GM12878 (cell line): ENCODE measurements around the gene HK2. TPM values are rescaled to one million over a fixed set of nuclear protein-coding genes. Genes with fewer than 3 reads are reported as not detected.

Experiments
- ATAC-seq: fragments of 200-7000 bp; cut with Tn5 transposase; 3 replicates; pipeline ENCODE4 v1.9.1; 2020; ENCODE audit warnings: mild to moderate bottlenecking, moderate library complexity
- BruUV-seq: library from RNA; stranded (reverse); fragments of 400-500 nt; replicated peaks from 2 replicates; lab custom pipeline; 2021; lab: Mats Ljungman, UMichigan
- CTCF ChIA-PET: fragments of 300-600 bp; sonication (Branson Sonifier 250); formaldehyde crosslinking; extraction: SDS; loops from one replicate; lab custom pipeline; 2021; ENCODE audit warnings: inconsistent platforms; lab: Yijun Ruan, JAX
- POLR2A ChIA-PET: fragments of 350-600 bp; formaldehyde crosslinking; extraction: SDS; loops from one replicate; lab custom pipeline; 2021; ENCODE audit warnings: inconsistent platforms; lab: Charles Lee
- RAD21 ChIA-PET: fragments of 300-600 bp; sonication (Branson Sonifier 250); formaldehyde crosslinking; loops from one replicate; lab custom pipeline; 2023; ENCODE audit warnings: antibody characterized with exemption; ENCODE audit not compliant: unreplicated experiment; lab: Charles Lee
- SMC1A ChIA-PET: fragments of 300-600 bp; sonication (Branson Sonifier 250); formaldehyde crosslinking; loops from one replicate; lab custom pipeline; 2023; ENCODE audit not compliant: unreplicated experiment, uncharacterized antibody; lab: Charles Lee
- DNase-seq: peaks from one replicate; pipeline ENCODE4 v3.0.0-alpha.2; 2011; ENCODE audit warnings: low read depth, low spot score
- FAIRE-seq: peaks from 3 replicates; lab custom pipeline; 2011; peaks lifted over from hg19 to GRCh38; lab: Jason Lieb, UNC
- H2AFZ ChIP-seq: 2 replicates; pipeline ENCODE4 v1.6.0; 2011; ENCODE audit warnings: low read depth, low read length, control low read depth; ENCODE audit not compliant: control insufficient read depth
- H3K27ac ChIP-seq: 2 replicates; pipeline ENCODE4 v1.5.1; 2011; ENCODE audit warnings: control low read depth; ENCODE audit not compliant: control insufficient read depth, insufficient read depth
- H3K27me3 ChIP-seq, 2 experiments: replicated peaks in 1 of 2; 2 replicates each; pipeline versions ENCODE4 v1.6.0 to v1.6.1; 2011; ENCODE audit warnings: low read length in 1 of 2; ENCODE audit not compliant: control insufficient read depth in 2 of 2, insufficient read depth in 2 of 2
- H3K36me3 ChIP-seq, 2 experiments: 2 replicates each; pipeline ENCODE4 v1.5.1; 2011; ENCODE audit warnings: low read length in 1 of 2; ENCODE audit not compliant: control insufficient read depth in 2 of 2, insufficient read depth in 2 of 2
- H3K4me1 ChIP-seq: 2 replicates; pipeline ENCODE4 v1.6.1; 2011; ENCODE audit warnings: mild to moderate bottlenecking, low read length, moderate library complexity, mixed read lengths; ENCODE audit not compliant: control insufficient read depth, insufficient read depth
- H3K4me2 ChIP-seq: 2 replicates; pipeline ENCODE4 v1.6.0; 2011; ENCODE audit warnings: control low read depth; ENCODE audit not compliant: control insufficient read depth, insufficient read depth
- H3K4me3 ChIP-seq: fragments of 200-600 bp; sonication (generic); 2 replicates; pipeline ENCODE4 v1.5.1; 2016
- H3K79me2 ChIP-seq: 2 replicates; pipeline ENCODE4 v1.6.0; 2011; ENCODE audit warnings: low read length; ENCODE audit not compliant: control insufficient read depth, insufficient read depth
- H3K9ac ChIP-seq: 2 replicates; pipeline ENCODE4 v1.8.0; 2011; ENCODE audit warnings: low read length, control low read depth, mixed read lengths; ENCODE audit not compliant: control insufficient read depth, insufficient read depth
- H3K9me3 ChIP-seq: replicated peaks from 3 replicates; pipeline ENCODE4 v1.5.1; 2011; ENCODE audit warnings: mild to moderate bottlenecking, low read length; ENCODE audit not compliant: control insufficient read depth, insufficient read depth
- H4K20me1 ChIP-seq: 2 replicates; pipeline ENCODE4 v1.6.0; 2011; ENCODE audit not compliant: control insufficient read depth, insufficient read depth
- IKZF2 ChIP-seq, 2 experiments: fragments of 450-650 bp; IDR thresholded peaks; 2 replicates each; pipeline ENCODE4 v1.6.1; 2017; ENCODE audit warnings: mild to moderate bottlenecking in 2 of 2, moderate library complexity in 2 of 2
- PAX5 ChIP-seq: IDR thresholded peaks from 2 replicates; pipeline ENCODE4 v1.6.1; 2011; ENCODE audit warnings: low read depth, low read length, borderline replicate concordance
- RAD21 ChIP-seq: IDR thresholded peaks from 2 replicates; pipeline ENCODE4 v1.6.1; 2011; ENCODE audit warnings: mild to moderate bottlenecking, low read depth, low read length, moderate library complexity; ENCODE audit not compliant: insufficient read depth
- RUNX3 ChIP-seq: IDR thresholded peaks from 2 replicates; pipeline ENCODE4 v1.6.1; 2012; ENCODE audit warnings: low read length, inconsistent platforms
- SMC3 ChIP-seq: IDR thresholded peaks from 2 replicates; pipeline ENCODE4 v1.6.1; 2011; ENCODE audit warnings: low read length, improper control_type of control experiment, borderline replicate concordance
- YY1 ChIP-seq: IDR thresholded peaks from 2 replicates; pipeline ENCODE4 v1.6.1; 2011; ENCODE audit warnings: low read depth, mild to moderate bottlenecking, low read length
- WGBS: methylation state at CpG from one replicate; pipeline ENCODE4 v1.1.6; 2016; ENCODE audit warnings: low lambda C conversion rate; ENCODE audit not compliant: insufficient replicate concordance, insufficient coverage; ENCODE audit errors: missing lambda C conversion rate; 5-methylcytosine and 5-hydroxymethylcytosine counted together
- in situ Hi-C: fragments of 300-500 bp; cut with MboI; formaldehyde crosslinking; loops from 9 replicates; pipeline ENCODE4 v1.14.3; 2018; ENCODE audit warnings: mixed read lengths
- intact Hi-C: fragments of 100-400 bp; cut with micrococcal nuclease; formaldehyde crosslinking; loops from one replicate; pipeline ENCODE4 v1.14.2; 2022; ENCODE audit not compliant: unreplicated experiment
- polyA plus RNA-seq, 11 experiments: library from polyadenylated mRNA; depleted of rRNA in 4 of 11; unstranded in 6 of 11; stranded (reverse) in 5 of 11; fragments of >200 nt; fragmentation: Nextera tagmentation in 4 of 11; fragmentation: Illumina TruSeq in 1 of 11; extraction: Ambion mirVana in 4 of 11; extraction: Trizol in 1 of 11; gene quantifications; 1 replicate in 1 of 11; 2 replicates in 10 of 11; pipeline versions ENCODE4 v1.2.1 to v1.2.3, GENCODE V29; 2011 to 2016; ENCODE audit warnings: inconsistent platforms in 2 of 11, missing spikeins in 2 of 11, low read depth in 1 of 11
- total RNA-seq, 4 experiments: library from RNA; depleted of rRNA in 3 of 4; stranded (reverse); fragments of >200 nt in 3 of 4; fragmentation: Illumina TruSeq in 1 of 4; extraction: Trizol in 1 of 4; gene quantifications; 2 replicates each; pipeline versions ENCODE4 v1.2.1 to v1.2.3, GENCODE V29; 2013 to 2021
- TF ChIP-seq, protein P1 (sequence below), 3 experiments: IDR thresholded peaks in 2 of 3; conservative IDR thresholded peaks in 1 of 3; 2 replicates each; pipeline ENCODE4 v1.5.1; 2011; ENCODE audit warnings: low read depth in 3 of 3, low read length in 3 of 3, mild to moderate bottlenecking in 3 of 3, control low read depth in 2 of 3, moderate library complexity in 2 of 3, inconsistent platforms in 1 of 3, mixed read lengths in 1 of 3; ENCODE audit not compliant: control insufficient read depth in 2 of 3, insufficient read depth in 1 of 3; ENCODE audit errors: extremely low read depth in 1 of 3

Gene HK2
- total and polyA plus RNA-seq, 10 of the 15 experiments (the other 5 are each of a cell fraction or from before 2014, with no cell fraction given), result 5.0 to 73.1 (median 20.2) TPM

DNA sequence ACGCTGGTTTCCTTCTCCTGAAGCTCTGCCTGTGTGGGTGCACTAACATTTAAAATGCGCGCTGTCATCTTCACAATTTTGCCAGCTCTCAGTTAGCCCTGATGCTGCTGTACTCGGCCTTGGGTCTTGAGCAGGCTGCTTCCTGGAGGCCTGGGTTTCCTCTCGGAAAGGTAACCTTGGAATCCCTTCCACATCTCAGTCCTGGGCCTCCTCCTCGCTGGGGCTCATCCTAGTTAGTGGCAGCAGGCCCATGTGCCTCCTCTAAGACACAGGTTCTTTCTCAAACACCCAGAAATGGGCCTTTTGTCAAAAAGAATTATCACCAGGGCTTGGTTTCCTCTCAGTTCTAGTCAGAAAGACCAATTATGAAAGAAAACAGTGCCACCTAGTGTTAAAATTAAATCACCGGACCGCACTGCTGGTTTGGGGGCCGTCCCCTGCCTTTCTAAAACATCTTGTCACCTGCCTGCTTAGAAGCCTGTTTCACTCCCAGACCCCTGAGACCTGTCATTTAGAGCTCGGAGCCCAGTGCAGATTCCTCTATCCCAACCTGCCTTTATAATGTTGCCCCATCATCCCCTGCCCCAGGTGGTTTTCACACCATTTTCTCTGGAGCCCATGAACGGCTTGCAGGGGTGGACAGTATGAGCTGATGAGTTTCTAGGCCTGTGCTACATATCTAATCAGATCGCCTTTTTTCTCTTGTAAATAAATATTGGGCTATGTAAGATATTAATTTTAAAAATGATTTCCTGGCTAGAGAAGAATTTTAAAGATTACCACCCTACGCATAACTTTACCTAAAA is 42.4 kb downstream of the HK2 start:
- Histone ChIP-seq H3K27me3 (no peaks in the 10 kb centered on the region), H3K4me2 (no peak overlapping the region), H3K9ac (no peak overlapping the region), H4K20me1 (no peaks in the 10 kb centered on the region), H3K9me3 (no peaks in the 10 kb centered on the region), H3K27ac (no peak overlapping the region), H3K79me2 (no peaks in the 10 kb centered on the region), H2AFZ (no peak overlapping the region), H3K36me3 (peaks cover 39 to 70% of the 10 kb centered on the region in 2 experiments), H3K4me3 (no peak overlapping the region), H3K4me1 (no peaks in the 10 kb centered on the region)
- in situ Hi-C loops (loop anchor here (5.0 kb wide), 1 partner anchor 174 kb away; no protein-coding TSS in a partner anchor), intact Hi-C loops (loop anchor here (1.0 to 2.0 kb wide), 4 partner anchors 39 to 186 kb away; no protein-coding TSS in a partner anchor)
- ChIA-PET POLR2A (interaction anchor here (0.6 to 1.0 kb wide), 2 partner anchors 14 to 801 kb away, joined by 3 read pairs; no protein-coding TSS in a partner anchor), RAD21 (interaction anchor here (0.8 to 3.9 kb wide), 8 partner anchors 37 to 188 kb away, joined by 3 to 27 read pairs (median 6); no protein-coding TSS in a partner anchor), CTCF (interaction anchor here (0.7 to 6.8 kb wide), 31 partner anchors 8 to 485 kb away, joined by 3 to 111 read pairs (median 5); no protein-coding TSS in a partner anchor), SMC1A (interaction anchor here (0.6 to 5.0 kb wide), 21 partner anchors 11 to 278 kb away, joined by 3 to 47 read pairs (median 4); no protein-coding TSS in a partner anchor)
- 54% methylated on average over 13 of the region's 13 CpGs for WGBS
- no TSS peak for BruUV-seq
- no peak for TF ChIP-seq PAX5
- TF ChIP-seq IKZF2 (IDR thresholded peaks at IDR 0.05), result no peak
- 0 out of 2 replicates have a peak, but pooled peaks have one; percentile 19 for TF ChIP-seq YY1
- TF ChIP-seq, protein P1, sequence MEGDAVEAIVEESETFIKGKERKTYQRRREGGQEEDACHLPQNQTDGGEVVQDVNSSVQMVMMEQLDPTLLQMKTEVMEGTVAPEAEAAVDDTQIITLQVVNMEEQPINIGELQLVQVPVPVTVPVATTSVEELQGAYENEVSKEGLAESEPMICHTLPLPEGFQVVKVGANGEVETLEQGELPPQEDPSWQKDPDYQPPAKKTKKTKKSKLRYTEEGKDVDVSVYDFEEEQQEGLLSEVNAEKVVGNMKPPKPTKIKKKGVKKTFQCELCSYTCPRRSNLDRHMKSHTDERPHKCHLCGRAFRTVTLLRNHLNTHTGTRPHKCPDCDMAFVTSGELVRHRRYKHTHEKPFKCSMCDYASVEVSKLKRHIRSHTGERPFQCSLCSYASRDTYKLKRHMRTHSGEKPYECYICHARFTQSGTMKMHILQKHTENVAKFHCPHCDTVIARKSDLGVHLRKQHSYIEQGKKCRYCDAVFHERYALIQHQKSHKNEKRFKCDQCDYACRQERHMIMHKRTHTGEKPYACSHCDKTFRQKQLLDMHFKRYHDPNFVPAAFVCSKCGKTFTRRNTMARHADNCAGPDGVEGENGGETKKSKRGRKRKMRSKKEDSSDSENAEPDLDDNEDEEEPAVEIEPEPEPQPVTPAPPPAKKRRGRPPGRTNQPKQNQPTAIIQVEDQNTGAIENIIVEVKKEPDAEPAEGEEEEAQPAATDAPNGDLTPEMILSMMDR (IDR thresholded peaks at IDR 0.05 in 2 of 3, conservative IDR thresholded peaks at IDR 0.05 in 1 of 3; ENCODE audit: control insufficient read depth in 2 of 3, extremely low read depth in 1 of 3, insufficient read depth in 1 of 3, low read depth in 3 of 3, low read length in 3 of 3), result peak; percentile 37 to 68 (median 58); a peak in 5 of 6 replicates
- TF ChIP-seq RAD21, result peak; percentile 77
- TF ChIP-seq SMC3, result peak; percentile 82
- TF ChIP-seq RUNX3, result peak; percentile 65
- peak; percentile 98 for ATAC-seq
- FAIRE-seq, result peak; percentile 44
- DNase-seq, result peak; percentile 20
